ENCODE data around the gene CIT. TPM values are rescaled to one million over a fixed set of nuclear protein-coding genes. Genes with fewer than 3 reads are reported as not detected.

The CIT gene
- total RNA-seq, 4 donors from 2014 or later: under 0.01 to 28.1 (median 5.8) TPM

- Histone ChIP-seq H3K36me3 (no peaks in the 10 kb centered on the region), H3K27ac (no peak overlapping the region), H3K27me3 (no peaks in the 10 kb centered on the region), H3K9me3 (no peaks in the 10 kb centered on the region), H3K4me1 (no peaks in the 10 kb centered on the region), H3K4me3 (no peak overlapping the region)
- intact Hi-C loops (cut with DNase I; ENCODE audit: low total_unique reads): no loop called here
- DNase-seq: no peak
- TF ChIP-seq POLR2A (IDR thresholded peaks at IDR 0.05): no peak
- no peak for TF ChIP-seq CTCF (IDR thresholded peaks at IDR 0.05)
Observed at GRCh38 chr12:119829439-119829838, 47.7 kb downstream of the CIT start.

- no peaks in the 10 kb centered on the region for H3K4me1 ChIP-seq
- H3K27me3 ChIP-seq: no peaks in the 10 kb centered on the region
- TF ChIP-seq CTCF (IDR thresholded peaks at IDR 0.05) (no peak), POLR2A (IDR thresholded peaks at IDR 0.05) (no peak)
- no peak overlapping the region for H3K4me3 ChIP-seq
- H3K27ac ChIP-seq: no peak overlapping the region
- intact Hi-C loops (cut with DNase I; ENCODE audit: low total_unique reads): no loop called here
- no peaks in the 10 kb centered on the region for H3K9me3 ChIP-seq
- H3K36me3 ChIP-seq: no peaks in the 10 kb centered on the region
- no peak for DNase-seq
Observed at GRCh38 chr12:119828300-119828699, 48.8 kb downstream of the CIT start.

DNA sequence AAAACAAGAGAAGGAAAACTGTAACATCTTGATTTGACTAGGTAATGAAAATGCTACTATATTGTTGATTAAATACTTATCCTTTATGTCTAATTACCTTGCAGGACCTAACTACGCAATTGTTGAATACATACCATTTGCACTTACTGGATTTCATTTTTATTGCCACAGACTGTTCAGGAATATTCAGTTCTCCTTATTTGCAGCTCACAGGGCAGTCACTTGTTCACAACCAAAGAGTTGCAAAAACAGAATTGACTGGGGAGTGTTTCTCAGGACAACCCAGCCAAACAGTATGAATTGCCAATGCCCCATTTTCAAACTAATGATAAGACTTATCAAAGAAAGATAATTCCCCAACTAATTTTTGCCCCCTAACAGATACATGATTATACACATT is 49.4 kb downstream of the CIT start:
- no peak for TF ChIP-seq CTCF (IDR thresholded peaks at IDR 0.05)
- TF ChIP-seq POLR2A (IDR thresholded peaks at IDR 0.05): no peak
- no peak for DNase-seq
- no peaks in the 10 kb centered on the region for H3K9me3 ChIP-seq
- no peaks in the 10 kb centered on the region for H3K36me3 ChIP-seq
- intact Hi-C loops (cut with DNase I; ENCODE audit: low total_unique reads): no loop called here
- H3K27me3 ChIP-seq: no peaks in the 10 kb centered on the region
- no peaks in the 10 kb centered on the region for H3K4me1 ChIP-seq
- H3K4me3 ChIP-seq: no peak overlapping the region
- H3K27ac ChIP-seq: no peak overlapping the region

DNA sequence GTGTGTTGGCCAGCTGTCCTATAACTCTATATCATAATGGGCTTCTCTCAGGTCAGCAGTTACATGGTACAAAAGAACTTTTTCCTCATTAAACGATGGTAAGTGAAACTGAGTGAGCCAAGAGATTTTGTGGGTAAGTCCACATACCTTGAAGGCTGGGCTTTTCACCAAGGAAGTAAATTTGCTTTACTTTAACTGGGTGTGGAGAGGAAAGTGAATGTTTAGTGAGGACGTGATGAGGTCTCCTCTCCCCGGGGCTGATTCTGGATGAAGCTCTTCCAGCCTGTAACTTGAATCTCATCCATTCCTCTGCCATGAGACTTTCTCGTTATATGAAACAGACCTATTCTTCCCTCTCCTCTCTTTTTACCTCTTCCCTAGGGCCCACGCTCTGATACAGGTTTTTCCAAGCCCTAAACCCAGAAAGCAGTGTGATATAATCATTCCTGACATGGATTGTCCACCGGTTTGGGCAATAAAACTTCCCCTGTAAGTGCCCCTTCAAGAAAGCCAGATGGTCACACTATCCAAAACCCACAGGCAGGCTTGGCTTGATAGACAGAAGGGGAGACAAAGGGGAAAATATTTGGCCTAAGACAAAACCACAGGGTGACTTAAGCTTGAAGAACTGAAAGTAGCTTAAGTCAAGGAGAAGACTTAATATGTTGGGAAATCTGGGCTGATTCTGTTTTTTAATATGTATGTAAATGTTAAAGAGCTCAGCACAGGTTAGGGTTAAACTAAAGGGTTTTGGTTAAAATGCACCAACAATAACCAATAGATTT is 50.3 kb downstream of the CIT start:
- Histone ChIP-seq H3K27me3 (no peaks in the 10 kb centered on the region), H3K9me3 (no peaks in the 10 kb centered on the region), H3K4me3 (no peak overlapping the region), H3K27ac (no peak overlapping the region), H3K4me1 (no peaks in the 10 kb centered on the region), H3K36me3 (no peaks in the 10 kb centered on the region)
- intact Hi-C loops (cut with DNase I; ENCODE audit: low total_unique reads): no loop called here
- TF ChIP-seq POLR2A (IDR thresholded peaks at IDR 0.05): no peak
- no peak for TF ChIP-seq CTCF (IDR thresholded peaks at IDR 0.05)
- no peak for DNase-seq

GRCh38 chr12:119825262-119825661 is 51.9 kb downstream of the CIT start:
- Histone ChIP-seq H3K4me3 (no peak overlapping the region), H3K36me3 (no peaks in the 10 kb centered on the region), H3K27me3 (no peaks in the 10 kb centered on the region), H3K27ac (no peak overlapping the region), H3K4me1 (no peaks in the 10 kb centered on the region), H3K9me3 (no peaks in the 10 kb centered on the region)
- no peak for DNase-seq
- intact Hi-C loops (cut with DNase I; ENCODE audit: low total_unique reads): no loop called here
- TF ChIP-seq CTCF (IDR thresholded peaks at IDR 0.05): no peak
- TF ChIP-seq POLR2A (IDR thresholded peaks at IDR 0.05): no peak
